HepG2 (cell line): ENCODE data around the gene S1PR5. TPM values are rescaled to one million over a fixed set of nuclear protein-coding genes. Genes with fewer than 3 reads are reported as not detected.
A peak's percentile ranks its signal among the peaks of the same experiment; 100 is the strongest.

ENCODE experiments used
- CREM ChIP-seq, 2 experiments: sonication (generic) in 1 of 2; formaldehyde crosslinking in 1 of 2; IDR thresholded peaks; 2 replicates each; pipeline versions ENCODE4 v1.4.0 to v1.6.1; 2016 to 2020; ENCODE audit warnings: antibody characterized with exemption in 1 of 2, mild to moderate bottlenecking in 1 of 2, missing genetic modification reagents in 1 of 2
- FOSL2 ChIP-seq: sonication (generic); formaldehyde crosslinking; IDR thresholded peaks from 2 replicates; pipeline ENCODE4 v1.4.0; 2020; ENCODE audit warnings: missing genetic modification reagents
- HMG20A ChIP-seq: IDR thresholded peaks from 2 replicates; pipeline ENCODE4 v1.6.1; 2016; ENCODE audit warnings: borderline replicate concordance
- MEIS2 ChIP-seq: sonication (generic); formaldehyde crosslinking; IDR thresholded peaks from 2 replicates; pipeline ENCODE4 v1.9.0; 2021; ENCODE audit warnings: mild to moderate bottlenecking, missing genetic modification reagents
- MTA3 ChIP-seq: sonication (generic); formaldehyde crosslinking; IDR thresholded peaks from 2 replicates; pipeline ENCODE4 v1.4.0; 2020; ENCODE audit warnings: missing genetic modification reagents
- SOX6 ChIP-seq, 2 experiments: fragments of 450-650 bp in 1 of 2; sonication (generic) in 1 of 2; formaldehyde crosslinking in 1 of 2; IDR thresholded peaks; 2 replicates each; pipeline versions ENCODE4 v1.4.0 to v1.6.1; 2017 to 2020; ENCODE audit warnings: antibody characterized with exemption in 1 of 2, mild to moderate bottlenecking in 1 of 2, missing genetic modification reagents in 1 of 2
- XBP1 ChIP-seq: sonication (generic); formaldehyde crosslinking; IDR thresholded peaks from 2 replicates; pipeline ENCODE4 v1.5.0; 2020; ENCODE audit warnings: missing genetic modification reagents
- ZNF17 ChIP-seq: sonication (generic); formaldehyde crosslinking; IDR thresholded peaks from 2 replicates; pipeline ENCODE4 v1.5.0; 2020; ENCODE audit warnings: mild to moderate bottlenecking, missing genetic modification reagents
- polyA plus RNA-seq, 8 experiments: library from polyadenylated mRNA; depleted of rRNA in 3 of 8; stranded (reverse) in 7 of 8; unstranded in 1 of 8; fragments of >200 nt; fragmentation: Illumina TruSeq in 4 of 8; extraction: Trizol in 4 of 8; gene quantifications; 2 replicates each; pipeline versions ENCODE4 v1.2.1 to v1.2.3, GENCODE V29; 2011 to 2016; ENCODE audit warnings: low read depth in 4 of 8, missing spikeins in 1 of 8, mixed read lengths in 1 of 8; ENCODE audit not compliant: insufficient read depth in 1 of 8
- total RNA-seq, 5 experiments: library from RNA; depleted of rRNA; stranded (reverse); fragments of >200 nt; fragmentation: Illumina TruSeq; extraction: Trizol; gene quantifications; 2 replicates each; pipeline ENCODE4 v1.2.3, GENCODE V29; 2016; ENCODE audit warnings: low read depth in 1 of 5
- TF ChIP-seq, protein P1 (sequence below): sonication (generic); formaldehyde crosslinking; IDR thresholded peaks from 2 replicates; pipeline ENCODE4 v1.4.0; 2020; ENCODE audit warnings: missing genetic modification reagents
- TF ChIP-seq, protein P2 (sequence below): conservative IDR thresholded peaks from 2 replicates; pipeline ENCODE4 v1.6.1; 2018; ENCODE audit warnings: missing genetic modification reagents
- TF ChIP-seq, protein P3 (sequence below): sonication (generic); formaldehyde crosslinking; IDR thresholded peaks from 2 replicates; pipeline ENCODE4 v1.4.0; 2020; ENCODE audit warnings: missing genetic modification reagents
- TF ChIP-seq, protein P4 (sequence below): IDR thresholded peaks from 2 replicates; pipeline ENCODE4 v1.6.1; 2016; ENCODE audit warnings: low read depth, borderline replicate concordance
- TF ChIP-seq, protein P5 (sequence below): sonication (generic); formaldehyde crosslinking; IDR thresholded peaks from 2 replicates; pipeline ENCODE4 v1.4.0; 2020; ENCODE audit warnings: mild to moderate bottlenecking, missing genetic modification reagents

Gene S1PR5
- total and polyA plus RNA-seq, 2 of the 13 experiments (the other 11 are each of a cell fraction or from before 2014, with no cell fraction given) = 0.04 TPM; not detected in 1

DNA sequence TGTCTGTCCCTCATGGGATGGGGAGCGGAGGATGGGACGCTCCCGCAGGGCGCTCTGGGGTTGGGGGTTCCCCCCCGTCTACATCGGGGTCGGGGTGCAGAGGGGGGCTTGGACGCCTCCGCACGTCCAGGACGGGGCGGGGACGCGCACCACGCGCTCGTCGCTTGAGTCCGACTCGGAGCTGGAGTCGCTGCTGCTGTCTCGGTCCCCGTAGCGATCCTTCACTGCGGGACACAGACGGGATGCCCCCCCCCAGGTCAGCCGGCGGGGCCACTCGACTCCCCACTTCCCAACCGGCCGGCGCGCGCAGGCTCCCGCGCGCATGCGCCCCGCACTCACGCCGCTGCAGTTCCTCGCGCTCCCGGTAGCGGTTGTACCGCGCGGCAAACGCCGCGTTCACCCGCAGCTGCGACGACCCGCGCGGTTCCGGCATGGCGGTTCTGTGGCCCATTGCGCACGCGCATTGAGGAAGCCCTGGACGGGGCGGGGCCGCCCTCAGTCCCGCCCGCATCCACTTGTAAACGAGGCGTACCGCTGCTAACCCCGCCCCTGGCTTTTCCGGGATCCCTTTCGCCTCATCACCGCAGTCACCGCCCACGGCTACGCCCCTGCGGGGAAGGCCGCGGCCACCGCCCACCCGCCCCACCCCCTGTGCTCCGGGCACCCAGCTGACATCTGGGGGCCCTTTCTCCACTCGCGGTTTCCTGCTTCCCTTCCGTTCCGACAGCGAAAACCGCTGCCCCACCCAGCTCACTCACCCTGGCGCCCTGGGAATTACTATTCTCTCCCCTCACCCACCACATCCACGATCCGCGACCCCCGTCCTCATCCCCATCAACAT, 48.5 kb upstream of the S1PR5 start, which contains the start of gene KRI1 (continued):
- TF ChIP-seq, protein P1, sequence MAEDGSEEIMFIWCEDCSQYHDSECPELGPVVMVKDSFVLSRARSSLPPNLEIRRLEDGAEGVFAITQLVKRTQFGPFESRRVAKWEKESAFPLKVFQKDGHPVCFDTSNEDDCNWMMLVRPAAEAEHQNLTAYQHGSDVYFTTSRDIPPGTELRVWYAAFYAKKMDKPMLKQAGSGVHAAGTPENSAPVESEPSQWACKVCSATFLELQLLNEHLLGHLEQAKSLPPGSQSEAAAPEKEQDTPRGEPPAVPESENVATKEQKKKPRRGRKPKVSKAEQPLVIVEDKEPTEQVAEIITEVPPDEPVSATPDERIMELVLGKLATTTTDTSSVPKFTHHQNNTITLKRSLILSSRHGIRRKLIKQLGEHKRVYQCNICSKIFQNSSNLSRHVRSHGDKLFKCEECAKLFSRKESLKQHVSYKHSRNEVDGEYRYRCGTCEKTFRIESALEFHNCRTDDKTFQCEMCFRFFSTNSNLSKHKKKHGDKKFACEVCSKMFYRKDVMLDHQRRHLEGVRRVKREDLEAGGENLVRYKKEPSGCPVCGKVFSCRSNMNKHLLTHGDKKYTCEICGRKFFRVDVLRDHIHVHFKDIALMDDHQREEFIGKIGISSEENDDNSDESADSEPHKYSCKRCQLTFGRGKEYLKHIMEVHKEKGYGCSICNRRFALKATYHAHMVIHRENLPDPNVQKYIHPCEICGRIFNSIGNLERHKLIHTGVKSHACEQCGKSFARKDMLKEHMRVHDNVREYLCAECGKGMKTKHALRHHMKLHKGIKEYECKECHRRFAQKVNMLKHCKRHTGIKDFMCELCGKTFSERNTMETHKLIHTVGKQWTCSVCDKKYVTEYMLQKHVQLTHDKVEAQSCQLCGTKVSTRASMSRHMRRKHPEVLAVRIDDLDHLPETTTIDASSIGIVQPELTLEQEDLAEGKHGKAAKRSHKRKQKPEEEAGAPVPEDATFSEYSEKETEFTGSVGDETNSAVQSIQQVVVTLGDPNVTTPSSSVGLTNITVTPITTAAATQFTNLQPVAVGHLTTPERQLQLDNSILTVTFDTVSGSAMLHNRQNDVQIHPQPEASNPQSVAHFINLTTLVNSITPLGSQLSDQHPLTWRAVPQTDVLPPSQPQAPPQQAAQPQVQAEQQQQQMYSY (CRISPR knock-in tag) = no peak
- TF ChIP-seq, protein P2, sequence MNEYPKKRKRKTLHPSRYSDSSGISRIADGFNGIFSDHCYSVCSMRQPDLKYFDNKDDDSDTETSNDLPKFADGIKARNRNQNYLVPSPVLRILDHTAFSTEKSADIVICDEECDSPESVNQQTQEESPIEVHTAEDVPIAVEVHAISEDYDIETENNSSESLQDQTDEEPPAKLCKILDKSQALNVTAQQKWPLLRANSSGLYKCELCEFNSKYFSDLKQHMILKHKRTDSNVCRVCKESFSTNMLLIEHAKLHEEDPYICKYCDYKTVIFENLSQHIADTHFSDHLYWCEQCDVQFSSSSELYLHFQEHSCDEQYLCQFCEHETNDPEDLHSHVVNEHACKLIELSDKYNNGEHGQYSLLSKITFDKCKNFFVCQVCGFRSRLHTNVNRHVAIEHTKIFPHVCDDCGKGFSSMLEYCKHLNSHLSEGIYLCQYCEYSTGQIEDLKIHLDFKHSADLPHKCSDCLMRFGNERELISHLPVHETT (CRISPR knock-in tag) = peak; percentile 97
- TF ChIP-seq, protein P3, sequence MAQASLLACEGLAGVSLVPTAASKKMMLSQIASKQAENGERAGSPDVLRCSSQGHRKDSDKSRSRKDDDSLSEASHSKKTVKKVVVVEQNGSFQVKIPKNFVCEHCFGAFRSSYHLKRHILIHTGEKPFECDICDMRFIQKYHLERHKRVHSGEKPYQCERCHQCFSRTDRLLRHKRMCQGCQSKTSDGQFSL (CRISPR knock-in tag) = peak; percentile 97
- TF ChIP-seq HMG20A (CRISPR knock-in tag) (no peak), ZNF17 (CRISPR knock-in tag) (no peak), SOX6 (IDR thresholded peaks at IDR 0.05) (no peak), SOX6 (CRISPR knock-in tag; IDR thresholded peaks at IDR 0.05) (0 out of 2 replicates have a peak, but pooled peaks have one; percentile 65), FOSL2 (CRISPR knock-in tag) (0 out of 2 replicates have a peak, but pooled peaks have one; percentile 17), XBP1 (CRISPR knock-in tag) (no peak), MEIS2 (CRISPR knock-in tag) (peak; percentile 78), CREM (IDR thresholded peaks at IDR 0.05) (no peak), CREM (CRISPR knock-in tag; IDR thresholded peaks at IDR 0.05) (no peak), MTA3 (CRISPR knock-in tag) (no peak)
- TF ChIP-seq, protein P4, sequence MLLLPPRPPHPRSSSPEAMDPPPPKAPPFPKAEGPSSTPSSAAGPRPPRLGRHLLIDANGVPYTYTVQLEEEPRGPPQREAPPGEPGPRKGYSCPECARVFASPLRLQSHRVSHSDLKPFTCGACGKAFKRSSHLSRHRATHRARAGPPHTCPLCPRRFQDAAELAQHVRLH (CRISPR knock-in tag) = peak; percentile 96; the same call in 1 of the 2 replicates
- TF ChIP-seq, protein P5, sequence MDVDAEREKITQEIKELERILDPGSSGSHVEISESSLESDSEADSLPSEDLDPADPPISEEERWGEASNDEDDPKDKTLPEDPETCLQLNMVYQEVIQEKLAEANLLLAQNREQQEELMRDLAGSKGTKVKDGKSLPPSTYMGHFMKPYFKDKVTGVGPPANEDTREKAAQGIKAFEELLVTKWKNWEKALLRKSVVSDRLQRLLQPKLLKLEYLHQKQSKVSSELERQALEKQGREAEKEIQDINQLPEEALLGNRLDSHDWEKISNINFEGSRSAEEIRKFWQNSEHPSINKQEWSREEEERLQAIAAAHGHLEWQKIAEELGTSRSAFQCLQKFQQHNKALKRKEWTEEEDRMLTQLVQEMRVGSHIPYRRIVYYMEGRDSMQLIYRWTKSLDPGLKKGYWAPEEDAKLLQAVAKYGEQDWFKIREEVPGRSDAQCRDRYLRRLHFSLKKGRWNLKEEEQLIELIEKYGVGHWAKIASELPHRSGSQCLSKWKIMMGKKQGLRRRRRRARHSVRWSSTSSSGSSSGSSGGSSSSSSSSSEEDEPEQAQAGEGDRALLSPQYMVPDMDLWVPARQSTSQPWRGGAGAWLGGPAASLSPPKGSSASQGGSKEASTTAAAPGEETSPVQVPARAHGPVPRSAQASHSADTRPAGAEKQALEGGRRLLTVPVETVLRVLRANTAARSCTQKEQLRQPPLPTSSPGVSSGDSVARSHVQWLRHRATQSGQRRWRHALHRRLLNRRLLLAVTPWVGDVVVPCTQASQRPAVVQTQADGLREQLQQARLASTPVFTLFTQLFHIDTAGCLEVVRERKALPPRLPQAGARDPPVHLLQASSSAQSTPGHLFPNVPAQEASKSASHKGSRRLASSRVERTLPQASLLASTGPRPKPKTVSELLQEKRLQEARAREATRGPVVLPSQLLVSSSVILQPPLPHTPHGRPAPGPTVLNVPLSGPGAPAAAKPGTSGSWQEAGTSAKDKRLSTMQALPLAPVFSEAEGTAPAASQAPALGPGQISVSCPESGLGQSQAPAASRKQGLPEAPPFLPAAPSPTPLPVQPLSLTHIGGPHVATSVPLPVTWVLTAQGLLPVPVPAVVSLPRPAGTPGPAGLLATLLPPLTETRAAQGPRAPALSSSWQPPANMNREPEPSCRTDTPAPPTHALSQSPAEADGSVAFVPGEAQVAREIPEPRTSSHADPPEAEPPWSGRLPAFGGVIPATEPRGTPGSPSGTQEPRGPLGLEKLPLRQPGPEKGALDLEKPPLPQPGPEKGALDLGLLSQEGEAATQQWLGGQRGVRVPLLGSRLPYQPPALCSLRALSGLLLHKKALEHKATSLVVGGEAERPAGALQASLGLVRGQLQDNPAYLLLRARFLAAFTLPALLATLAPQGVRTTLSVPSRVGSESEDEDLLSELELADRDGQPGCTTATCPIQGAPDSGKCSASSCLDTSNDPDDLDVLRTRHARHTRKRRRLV (CRISPR knock-in tag) = no peak
